Measurements from ENCODE around the gene ROPN1B.

Gene ROPN1B

DNA sequence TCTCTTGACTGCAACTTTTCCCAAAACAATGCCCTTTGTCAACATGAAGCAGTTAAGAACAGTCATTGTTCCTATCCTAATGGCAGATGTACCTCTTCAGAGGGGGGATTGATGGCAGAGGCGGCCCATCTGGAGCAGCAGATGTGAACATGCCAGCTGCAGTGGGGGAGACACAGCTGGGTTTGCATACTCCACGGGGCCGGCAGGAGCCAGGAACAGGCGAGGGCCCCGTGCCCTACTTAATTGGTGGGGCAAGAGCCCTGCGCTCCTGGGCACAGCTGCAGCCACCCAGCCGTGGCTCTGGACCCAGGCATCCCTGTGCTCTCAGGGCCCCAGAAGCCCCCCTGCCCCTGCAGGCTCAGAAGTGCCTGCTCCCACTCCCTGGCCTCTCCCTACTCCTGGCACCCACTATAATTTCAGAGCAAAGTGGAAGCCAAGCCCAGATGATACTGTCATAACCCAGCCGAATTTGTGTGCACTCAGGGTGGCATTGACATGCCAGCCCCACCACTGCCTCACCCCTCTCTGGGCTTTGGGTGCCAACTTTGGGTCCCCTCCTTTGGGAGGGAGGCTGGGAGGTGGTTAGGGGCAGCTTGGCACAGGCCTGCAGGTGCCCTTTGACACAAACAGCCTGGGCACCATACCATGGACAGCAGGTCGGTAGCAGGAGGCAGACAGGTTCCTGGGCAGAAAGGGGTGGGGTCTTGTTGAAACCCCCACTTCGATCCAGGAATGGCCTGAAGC lies 34.6 kb downstream of the ROPN1B start:
- DNase-seq (no peak), ATAC-seq (no peak)

DNA sequence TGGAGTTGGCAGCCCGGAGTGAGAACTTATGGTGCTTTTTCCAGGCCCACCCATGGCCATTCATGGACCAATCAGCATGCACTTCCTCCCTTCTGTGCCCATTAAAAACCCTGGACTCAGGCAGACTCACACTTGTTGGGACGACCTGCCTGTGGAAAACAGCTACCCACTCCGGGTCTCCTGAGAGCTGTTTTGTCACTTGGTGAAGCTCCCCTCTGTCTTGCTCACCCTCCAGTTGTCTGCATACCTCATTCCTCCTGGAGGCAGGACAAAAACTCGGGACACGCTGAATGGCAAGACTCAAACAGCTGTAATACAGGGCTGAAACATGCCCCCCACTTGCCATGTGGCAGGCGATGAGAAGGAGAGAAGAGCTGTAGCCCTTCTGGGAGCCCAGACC lies 35.2 kb downstream of the ROPN1B start:
- no peak for ATAC-seq
- no peak for DNase-seq

DNA sequence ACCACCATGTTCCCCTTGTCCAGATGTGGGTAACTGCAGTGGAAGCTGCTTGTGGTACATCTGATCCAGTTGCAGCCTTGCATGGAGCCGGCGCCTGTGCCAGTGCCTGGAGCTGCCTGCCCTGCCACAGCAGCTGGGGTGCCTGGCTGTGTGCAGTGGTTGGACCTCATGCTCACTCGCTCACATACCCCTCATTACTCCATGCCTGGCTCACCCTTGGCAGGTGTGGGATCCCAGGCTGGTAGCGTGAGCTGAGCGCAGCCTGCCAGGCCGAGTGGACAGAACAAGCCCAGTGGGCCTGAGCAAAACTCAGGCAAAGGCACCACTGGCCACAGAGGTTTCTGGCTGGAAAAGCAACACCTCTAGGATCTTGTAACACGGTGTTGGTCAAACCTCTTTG lies 35.7 kb downstream of the ROPN1B start:
- no peak for DNase-seq
- peak; percentile 36 for ATAC-seq

DNA sequence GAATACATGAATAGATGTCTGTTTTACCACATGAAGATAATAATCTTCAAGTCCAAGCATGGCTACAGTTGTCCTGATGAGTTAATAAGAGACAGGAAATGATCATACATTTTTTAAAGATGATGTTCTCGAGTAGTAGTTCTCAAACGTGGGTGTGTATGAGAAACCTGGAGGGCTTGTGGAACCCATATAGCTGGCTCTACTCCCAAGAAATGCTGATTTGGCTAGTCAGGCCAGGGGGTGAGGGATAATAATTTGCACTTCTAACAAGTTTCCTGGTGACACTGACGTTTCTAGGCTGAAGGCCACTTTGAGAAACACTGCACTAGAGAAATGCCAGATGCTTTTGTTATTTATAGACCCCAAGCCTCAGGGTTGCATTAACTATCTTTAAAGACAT lies 37.0 kb downstream of the ROPN1B start:
- no peak for ATAC-seq
- no peak for DNase-seq

DNA sequence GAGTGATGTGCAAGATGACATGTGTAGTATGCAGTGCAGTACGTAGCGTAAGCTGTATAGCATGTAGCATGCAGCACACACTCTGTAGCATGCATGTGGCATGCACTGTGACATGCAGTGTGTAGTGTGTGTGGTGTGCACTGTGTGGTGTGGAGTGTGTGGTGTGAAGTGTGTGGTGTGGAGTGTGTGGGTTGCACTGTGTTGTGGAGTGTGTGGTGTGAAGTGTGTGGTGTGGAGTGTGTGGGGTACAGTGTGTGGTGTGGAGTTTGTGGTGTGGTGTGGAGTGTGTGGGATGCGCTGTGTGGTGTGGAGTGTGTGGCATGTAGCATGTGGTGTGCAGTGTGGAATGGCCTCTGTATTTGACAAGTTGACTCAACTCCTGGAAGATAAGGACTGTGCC lies 39.2 kb downstream of the ROPN1B start:
- DNase-seq = no peak
- no peak for ATAC-seq

DNA sequence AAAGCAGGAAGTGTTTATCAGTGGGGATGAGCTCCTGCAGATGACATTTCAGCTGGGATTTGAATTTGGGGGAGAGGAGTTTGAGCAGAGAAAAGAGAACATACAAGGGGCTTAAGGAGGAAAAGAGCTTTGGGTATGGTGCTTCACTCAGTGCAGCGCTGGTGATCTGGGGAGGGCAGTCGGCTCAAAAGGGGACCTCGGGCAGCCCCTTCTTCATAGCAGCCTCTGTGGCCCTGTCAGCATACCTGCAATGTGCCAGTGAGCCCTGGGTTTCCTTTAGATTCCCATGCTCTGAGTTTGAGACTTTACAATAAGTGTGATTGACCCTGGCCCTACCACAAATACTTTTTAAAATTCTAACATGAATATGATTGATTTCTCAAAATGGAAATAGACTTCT lies 40.2 kb downstream of the ROPN1B start:
- DNase-seq (no peak), ATAC-seq (no peak)

DNA sequence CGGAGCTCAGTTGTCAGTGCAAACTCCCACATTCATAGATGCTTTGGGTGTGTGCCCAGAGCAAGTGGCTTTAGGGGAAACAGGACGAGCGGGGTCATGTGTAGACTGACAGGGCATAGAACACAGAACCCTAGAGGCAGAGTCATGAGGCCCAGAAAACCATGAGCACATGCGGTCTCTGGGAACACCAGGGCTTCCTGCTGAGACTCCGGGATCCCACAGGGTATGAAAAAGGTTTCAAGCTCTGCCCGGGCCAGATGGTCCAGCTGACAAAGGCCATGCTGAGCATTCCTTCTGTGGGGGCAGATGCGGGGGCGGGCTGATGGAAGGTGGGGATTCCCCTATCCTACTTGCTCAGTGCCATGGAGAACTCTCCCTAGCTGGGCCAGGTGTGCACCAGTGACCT lies 44.8 kb downstream of the ROPN1B start:
- DNase-seq = no peak
- ATAC-seq = no peak

DNA sequence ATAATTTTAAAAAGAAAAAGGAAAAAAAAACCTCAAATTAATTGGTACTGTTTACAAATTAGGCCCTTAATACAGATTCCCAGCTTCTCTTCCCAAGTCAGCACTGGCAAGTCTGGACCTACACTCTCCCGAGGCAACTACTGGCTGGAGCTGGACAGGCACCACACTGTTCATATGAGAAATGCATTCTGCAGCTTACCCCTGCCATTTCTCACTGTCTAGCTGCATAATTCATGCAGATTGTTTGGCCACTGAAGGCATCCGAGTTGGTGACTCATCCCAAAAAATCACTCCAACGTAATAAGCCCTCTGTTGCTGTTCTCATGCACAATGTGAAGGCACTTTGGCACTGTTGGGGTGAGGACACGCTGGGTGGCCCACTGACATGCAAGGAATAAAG lies 45.3 kb downstream of the ROPN1B start:
- DNase-seq (no peak), ATAC-seq (no peak)

DNA sequence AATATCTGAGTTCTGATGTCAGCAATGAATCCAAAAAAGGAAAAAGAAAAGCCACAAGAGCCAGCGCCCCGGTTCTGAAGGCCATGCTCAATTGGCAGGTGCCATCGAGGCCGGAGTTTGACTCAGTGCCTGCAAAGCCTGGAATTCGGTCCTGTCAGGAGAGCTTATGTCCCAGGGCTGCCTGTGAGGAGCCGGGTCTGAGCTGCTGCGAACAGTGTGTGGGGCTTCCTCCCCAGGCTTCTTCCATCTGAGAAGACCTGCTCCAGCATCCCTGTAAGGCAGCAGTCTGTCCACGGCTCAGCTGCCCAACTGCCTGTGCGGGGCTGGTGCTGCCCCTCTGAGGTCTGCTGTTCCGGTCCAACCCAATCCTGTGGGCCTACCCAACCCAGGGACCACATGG lies 46.1 kb downstream of the ROPN1B start:
- ATAC-seq (no peak), DNase-seq (no peak)

DNA sequence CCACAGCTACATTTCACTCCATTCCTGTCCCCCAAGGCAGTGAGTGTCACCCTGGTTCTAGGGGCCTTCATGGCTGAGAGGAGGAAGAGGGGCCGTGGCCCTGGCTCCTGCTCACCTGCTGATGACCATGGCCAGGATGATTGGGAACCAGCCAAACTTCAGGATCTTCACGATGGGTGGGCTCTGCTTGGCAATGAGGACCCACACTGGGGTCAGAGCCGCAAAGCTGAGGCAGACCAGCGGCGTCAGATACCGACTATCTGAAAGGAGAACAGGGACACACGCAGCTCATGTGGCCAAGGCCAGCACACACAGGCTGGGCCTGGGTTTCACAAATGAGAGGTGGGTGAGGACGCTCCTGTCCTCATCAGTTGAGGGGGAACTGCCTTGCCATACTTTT lies 47.6 kb downstream of the ROPN1B start:
- ATAC-seq = no peak
- no peak for DNase-seq

DNA sequence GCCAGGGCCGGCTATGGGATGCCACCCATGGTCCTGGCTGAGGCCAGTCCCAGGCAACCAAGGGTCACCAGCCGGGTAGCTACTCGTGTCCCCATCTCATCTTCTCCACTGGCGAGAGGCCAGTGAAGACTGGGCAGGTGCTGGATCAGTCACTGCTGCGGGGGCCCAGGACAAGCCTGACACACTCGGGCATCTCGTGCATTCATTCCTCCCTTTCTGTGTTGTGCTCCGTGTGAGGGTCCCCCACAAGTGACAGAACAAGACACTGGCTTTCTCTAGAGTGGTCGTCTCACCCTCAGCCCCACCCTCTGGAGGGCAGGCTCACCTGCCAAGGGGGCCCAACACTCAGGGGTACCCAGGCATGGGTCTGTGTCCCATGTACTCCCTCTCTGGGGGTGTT lies 48.4 kb downstream of the ROPN1B start:
- ATAC-seq = no peak
- no peak for DNase-seq

DNA sequence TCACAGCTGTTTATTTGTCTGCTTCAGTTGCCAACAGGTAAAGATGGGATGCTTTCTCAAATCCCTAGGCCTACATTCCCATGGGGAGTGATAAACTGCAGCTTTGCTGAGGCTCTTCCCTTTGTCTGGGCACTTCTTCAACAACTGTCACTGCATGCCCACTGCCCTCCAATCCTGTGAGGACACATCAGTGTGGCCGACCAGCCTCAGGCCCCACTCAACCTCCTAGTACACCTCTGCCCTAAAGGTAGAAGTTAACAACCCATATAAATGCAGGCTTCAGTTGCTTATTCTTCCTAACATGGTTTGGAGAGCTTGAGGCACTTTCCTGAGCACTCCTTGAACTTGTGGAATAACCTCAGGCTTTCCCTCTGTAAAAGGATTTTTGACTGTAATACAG lies 49.6 kb downstream of the ROPN1B start:
- no peak for ATAC-seq
- no peak for DNase-seq

DNA sequence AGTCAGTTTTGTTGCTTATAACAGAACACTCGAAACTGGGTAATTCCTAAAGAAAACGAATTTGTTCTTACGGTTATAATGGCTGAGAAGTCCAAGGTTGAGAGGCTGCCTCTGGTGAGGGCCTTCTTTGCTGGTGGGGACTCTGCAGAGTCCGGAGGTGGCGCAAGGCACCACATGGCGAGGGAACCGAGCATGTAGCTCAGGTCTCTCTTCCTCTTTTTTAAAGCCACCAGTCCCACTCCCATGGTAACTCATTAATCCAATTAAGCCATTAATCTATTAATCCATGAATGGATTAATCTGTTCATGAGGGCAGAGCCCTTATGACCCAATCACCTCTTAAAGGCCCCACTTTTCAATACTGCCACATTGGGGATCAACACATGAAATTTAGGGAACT lies 50.0 kb downstream of the ROPN1B start:
- DNase-seq (no peak), ATAC-seq (no peak)

DNA sequence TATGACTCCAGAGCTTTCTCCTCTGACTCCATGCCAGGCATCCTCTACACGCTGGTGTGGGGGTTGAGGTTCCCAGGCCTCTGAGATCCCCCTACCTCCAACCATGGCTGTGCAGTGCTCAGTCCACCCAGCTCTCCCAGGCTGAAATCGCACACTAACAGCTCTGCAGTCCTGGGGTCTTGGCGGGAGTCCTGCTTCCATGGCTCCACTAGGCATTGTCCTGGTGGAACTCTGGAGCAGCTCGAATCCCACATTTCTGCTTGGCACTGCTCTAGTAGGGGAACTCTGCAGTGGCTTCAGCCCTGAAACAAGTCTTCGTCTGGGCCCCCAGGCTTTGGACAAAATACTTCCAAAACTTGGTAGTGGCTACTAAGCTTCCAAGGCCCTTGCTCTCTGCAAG lies 50.7 kb downstream of the ROPN1B start:
- DNase-seq (no peak), ATAC-seq (no peak)

DNA sequence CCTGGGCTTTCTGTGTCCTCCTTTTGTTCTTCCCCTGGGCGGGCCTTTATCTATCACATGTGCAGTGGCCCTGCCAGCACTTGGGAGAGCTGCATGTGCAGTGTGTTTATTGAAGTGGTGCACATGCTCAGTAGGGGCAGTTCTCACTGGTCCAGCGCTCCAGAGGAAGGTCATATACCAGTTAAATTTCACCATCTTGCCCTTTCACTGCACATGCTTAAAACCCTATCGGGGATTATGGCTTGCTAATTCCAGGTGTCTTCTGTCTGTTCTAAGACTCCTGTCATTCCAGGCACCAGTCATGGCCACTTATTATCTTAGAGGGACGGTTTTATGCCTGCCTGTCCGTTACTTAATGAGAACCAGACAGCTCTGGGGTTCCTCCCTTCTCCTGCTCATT lies 52.2 kb downstream of the ROPN1B start:
- ATAC-seq = no peak
- no peak for DNase-seq

DNA sequence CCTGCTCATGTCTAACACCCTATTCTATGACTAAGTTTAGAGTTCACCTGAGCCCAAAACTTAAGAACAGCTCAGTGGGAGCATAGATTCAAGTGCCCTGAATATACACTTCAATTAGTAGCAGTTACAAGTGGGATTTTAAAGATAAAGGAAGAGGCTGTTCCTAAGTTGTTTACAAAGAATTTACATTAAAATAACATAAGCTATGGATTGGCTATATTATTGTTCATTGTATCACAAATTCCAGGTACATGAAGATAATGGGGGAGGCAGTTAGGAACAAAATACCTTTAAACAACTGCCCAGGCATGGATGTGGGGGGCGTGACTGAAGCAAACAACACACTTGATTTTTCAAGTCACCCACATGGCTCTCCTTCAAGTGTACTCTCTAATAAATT lies 52.7 kb downstream of the ROPN1B start:
- DNase-seq (no peak), ATAC-seq (no peak)

DNA sequence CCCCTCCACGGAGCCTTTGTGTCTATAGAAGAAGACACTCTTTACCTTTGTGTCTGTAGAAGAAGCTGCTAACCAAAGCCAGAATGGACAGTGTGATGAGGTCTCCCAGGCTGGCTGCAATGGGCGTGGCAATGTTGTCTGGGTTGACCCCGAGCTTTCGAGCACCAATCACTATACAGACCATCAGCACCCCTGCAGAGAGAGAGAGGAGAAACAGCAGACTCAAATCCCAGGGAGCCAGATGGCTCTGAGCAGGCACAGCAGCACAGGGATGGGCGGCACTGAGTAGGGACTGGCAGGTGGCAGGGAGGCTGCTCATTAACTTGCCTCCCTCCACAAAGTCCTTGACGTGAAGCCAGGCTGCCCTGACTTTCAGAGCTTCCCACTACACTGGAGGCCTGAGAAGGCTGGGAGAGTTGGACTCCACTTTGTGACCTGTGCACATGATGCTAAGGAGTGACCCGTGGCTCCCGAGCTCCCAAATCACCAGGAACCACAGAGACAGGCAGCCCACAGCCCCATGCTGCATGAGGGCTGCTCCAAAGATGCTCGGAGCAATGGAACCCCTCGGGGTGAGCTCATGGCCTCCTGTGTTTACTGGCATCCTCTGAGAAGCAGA lies 53.9 kb downstream of the ROPN1B start:
- ATAC-seq (no peak), DNase-seq (no peak)

DNA sequence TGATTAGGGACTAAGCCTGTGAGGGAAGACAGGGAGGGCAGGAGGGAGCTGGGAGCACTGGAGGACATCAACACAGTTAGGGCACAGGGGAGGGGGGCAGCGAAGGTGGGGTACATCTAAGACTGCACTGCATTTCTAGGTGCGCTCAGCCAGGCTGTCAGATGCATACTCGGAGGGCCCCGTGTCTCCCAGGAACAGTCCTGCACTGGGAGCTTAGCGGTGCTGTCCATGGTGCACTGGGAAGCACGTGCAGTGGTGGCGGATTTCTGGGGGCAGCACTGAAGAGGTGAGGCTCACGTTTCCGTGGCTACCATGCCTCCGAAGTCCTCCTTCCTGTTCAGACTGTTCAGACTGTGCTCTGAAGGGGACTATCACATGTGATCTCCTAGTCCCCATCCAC lies 54.4 kb downstream of the ROPN1B start:
- DNase-seq = no peak
- no peak for ATAC-seq

DNA sequence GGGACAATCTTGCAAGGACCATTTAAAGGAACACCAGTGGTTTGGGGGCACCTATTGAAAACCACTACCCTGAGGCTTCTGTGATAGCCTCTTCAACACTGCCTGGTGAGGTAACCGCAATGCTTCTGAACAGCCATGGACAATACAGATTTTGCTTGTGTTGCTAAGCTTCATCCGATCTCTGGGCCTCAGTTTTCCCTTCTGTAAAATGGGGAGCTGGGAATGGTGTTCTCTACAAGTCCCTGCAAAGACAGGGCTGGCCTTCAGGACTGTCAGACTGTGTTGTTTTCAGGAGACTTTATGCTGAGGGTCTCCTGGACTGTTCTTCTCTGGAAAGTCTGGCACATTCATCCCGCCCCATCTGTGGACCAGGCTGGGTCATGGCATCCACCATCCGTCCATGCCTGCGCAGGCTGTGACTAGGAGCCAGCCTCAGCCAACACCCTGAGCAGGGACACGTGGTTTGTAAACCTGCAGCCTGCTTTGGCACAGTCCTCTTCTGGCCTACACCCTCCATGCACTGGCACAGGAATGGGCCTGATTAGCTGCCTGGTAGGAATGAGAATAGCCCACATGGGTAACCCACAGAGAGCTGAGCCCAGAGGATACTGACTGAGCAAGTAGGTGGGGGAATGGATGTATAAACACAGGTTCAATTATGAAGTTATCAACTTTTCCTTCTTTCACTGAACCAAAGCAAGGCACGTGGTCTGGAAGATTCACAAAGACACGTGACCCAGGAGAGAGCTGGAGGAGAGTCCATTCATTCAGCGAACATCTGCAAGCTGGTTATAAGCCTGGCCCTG lies 55.3 kb downstream of the ROPN1B start:
- no peak for DNase-seq
- no peak for ATAC-seq

DNA sequence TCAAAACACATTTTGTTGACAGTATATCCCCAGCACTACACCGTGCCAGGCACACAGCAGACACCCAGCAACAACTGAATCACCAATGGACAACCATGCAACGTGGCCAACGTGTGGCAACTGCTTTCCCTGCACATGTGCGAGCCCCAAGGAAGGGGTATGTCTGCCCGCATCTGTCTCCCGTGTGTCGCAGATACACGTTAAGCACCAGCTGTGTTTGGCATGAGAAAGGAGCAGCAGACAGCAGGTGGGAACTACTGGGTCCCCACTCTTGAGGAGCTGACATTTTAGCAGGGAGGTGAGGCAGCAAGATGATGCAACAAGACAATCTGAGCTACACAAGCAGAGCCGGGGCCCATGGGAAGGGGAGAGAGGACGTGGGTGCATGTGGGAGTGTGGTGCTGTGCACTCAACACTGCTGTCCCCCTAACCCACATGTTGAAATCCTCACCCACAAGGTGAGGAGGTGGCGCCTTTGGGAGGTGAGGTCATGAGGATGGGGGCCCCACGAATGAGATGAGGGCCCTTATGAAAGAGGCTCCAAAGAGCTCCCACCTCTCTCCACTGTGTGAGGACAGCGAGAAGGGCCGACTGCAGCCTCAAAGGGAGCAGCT lies 56.2 kb downstream of the ROPN1B start:
- DNase-seq (no peak), ATAC-seq (no peak)

DNA sequence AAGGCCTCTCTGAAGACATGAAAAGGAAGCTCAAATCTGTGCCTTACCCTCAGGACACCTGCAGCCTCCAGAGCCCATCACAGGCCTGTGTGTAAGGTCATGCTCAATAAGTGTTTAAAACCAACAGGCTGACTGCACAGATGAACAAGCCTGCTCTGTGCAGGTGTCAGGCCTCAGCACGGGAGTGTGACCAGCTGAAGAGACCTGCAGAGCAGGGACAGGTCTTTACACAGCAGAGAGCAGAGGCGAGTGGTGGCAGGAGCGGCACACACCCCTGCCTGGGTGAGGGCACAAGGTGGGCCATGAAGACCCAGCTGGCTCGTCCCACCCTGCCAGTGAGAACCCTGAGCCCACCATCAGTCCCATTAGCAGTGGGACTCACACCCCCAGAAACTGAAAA lies 56.9 kb downstream of the ROPN1B start:
- DNase-seq = no peak
- peak; percentile 19 for ATAC-seq

DNA sequence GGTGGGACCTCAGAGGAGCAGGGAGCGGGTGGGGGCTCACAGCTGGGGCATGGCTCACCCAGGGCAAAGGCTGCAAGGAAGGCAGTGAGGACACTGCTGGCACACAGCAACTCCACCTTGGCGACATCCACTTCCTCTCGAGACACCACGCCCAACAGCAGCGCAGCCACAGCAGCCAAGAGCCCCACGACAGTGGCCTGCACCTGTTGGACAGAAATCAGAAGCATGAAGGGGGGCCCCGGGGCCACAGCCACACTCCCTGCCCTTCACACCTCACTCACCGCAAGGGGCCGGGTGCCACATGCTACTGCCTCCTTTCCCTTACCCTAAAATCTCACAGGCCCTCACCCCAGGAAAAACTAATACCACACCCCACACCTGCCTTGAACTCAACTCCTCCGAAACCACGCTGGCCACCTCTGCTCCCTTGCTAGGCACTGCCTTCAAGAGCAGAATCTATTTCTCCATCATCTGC lies 57.3 kb downstream of the ROPN1B start:
- no peak for DNase-seq
- ATAC-seq = no peak

DNA sequence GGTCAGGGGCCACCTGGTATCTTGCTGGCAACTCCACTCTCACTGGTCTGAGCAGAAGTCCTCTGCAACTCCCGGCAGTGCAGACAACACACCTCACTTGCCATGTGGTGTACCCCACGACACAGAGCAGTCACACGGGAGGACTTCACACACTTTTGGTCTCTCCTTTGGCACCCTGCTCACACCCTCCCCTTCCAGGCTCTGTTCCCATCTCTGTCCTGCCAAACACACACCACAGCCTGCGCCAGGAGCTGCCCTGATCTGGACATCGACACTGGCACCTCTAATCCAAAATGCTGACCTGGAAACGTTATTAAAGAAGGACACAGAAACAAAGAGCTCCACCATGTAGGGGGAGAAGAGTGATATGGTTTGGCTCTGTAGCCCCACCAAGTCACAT lies 57.8 kb downstream of the ROPN1B start:
- no peak for ATAC-seq
- DNase-seq = no peak

Data from stimulated activated naive CD8-positive, alpha-beta T cell treated with anti-CD3 and anti-CD28 coated beads, Interleukin-15, Interleukin-2, amounts not matched to agents 100 U/mL and 50 U/mL, for 24 hours (primary cell).